Endothelial cell of umbilical vein (primary cell): Measurements from ENCODE around the gene SCN10A. TPM values are rescaled to one million over a fixed set of nuclear protein-coding genes. Genes with fewer than 3 reads are reported as not detected.
A peak's percentile ranks its signal among the peaks of the same experiment; 100 is the strongest.

Experiments
- BruUV-seq: library from RNA; stranded (reverse); fragments of 400-500 nt; replicated peaks from 2 replicates; lab custom pipeline; 2021; lab: Mats Ljungman, UMichigan
- CTCF ChIA-PET: fragments of 300-600, 350-600 bp; sonication (Branson Sonifier 250); formaldehyde crosslinking; loops from one replicate; lab custom pipeline; 2021; ENCODE audit warnings: antibody characterized with exemption, inconsistent platforms; lab: Charles Lee
- POLR2A ChIA-PET: fragments of 300-600, 350-600 bp; sonication (Branson Sonifier 250); formaldehyde crosslinking; loops from one replicate; lab custom pipeline; 2021; ENCODE audit warnings: antibody characterized with exemption, inconsistent platforms; lab: Charles Lee
- DNase-seq: peaks from one replicate; pipeline ENCODE4 v3.0.0-alpha.2; 2011; ENCODE audit warnings: low read depth, low spot score
- FAIRE-seq: peaks from 2 replicates; lab custom pipeline; 2011; peaks lifted over from hg19 to GRCh38; lab: Jason Lieb, UNC
- H2AFZ ChIP-seq: 2 replicates; pipeline ENCODE4 v1.6.0; 2012; ENCODE audit warnings: low read depth, low read length, control low read depth, inconsistent platforms
- H3K27ac ChIP-seq: 2 replicates; pipeline ENCODE4 v1.5.1; 2011; ENCODE audit warnings: low read depth, mild to moderate bottlenecking, control low read depth, low read length, moderate library complexity; ENCODE audit not compliant: insufficient read depth
- H3K27me3 ChIP-seq, 2 experiments: 2 replicates each; pipeline versions ENCODE4 v1.6.0 to v1.6.1; 2011; ENCODE audit warnings: low read length in 2 of 2, mixed read lengths in 1 of 2; ENCODE audit not compliant: control insufficient read depth in 2 of 2, insufficient read depth in 2 of 2
- H3K36me3 ChIP-seq, 2 experiments: 2 replicates in 1 of 2; 3 replicates in 1 of 2; pipeline ENCODE4 v1.5.1; 2011; ENCODE audit warnings: low read length in 2 of 2, mild to moderate bottlenecking in 1 of 2, moderate library complexity in 1 of 2; ENCODE audit not compliant: control insufficient read depth in 2 of 2, insufficient read depth in 2 of 2; ENCODE audit errors: extremely low read depth in 1 of 2
- H3K4me1 ChIP-seq: 3 replicates; pipeline ENCODE4 v1.5.1; 2011; ENCODE audit warnings: mild to moderate bottlenecking, low read length; ENCODE audit not compliant: control insufficient read depth, insufficient read depth; ENCODE audit errors: extremely low read depth
- H3K4me2 ChIP-seq: 2 replicates; pipeline ENCODE4 v1.6.1; 2011; ENCODE audit warnings: low read length, control low read depth, mixed read lengths; ENCODE audit not compliant: insufficient read depth
- H3K4me3 ChIP-seq, 3 experiments: fragments of 200-600 bp in 1 of 3; sonication (generic), shearing (Covaris generic) in 1 of 3; replicated peaks in 1 of 3; 2 replicates each; pipeline ENCODE4 v1.5.1; 2011 to 2016; ENCODE audit warnings: control low read depth in 3 of 3, low read length in 3 of 3, mild to moderate bottlenecking in 2 of 3, inconsistent platforms in 1 of 3, low read depth in 1 of 3, moderate library complexity in 1 of 3; ENCODE audit not compliant: insufficient read depth in 1 of 3
- H3K79me2 ChIP-seq: 2 replicates; pipeline ENCODE4 v1.6.0; 2012; ENCODE audit warnings: low read length, inconsistent platforms; ENCODE audit not compliant: control insufficient read depth, insufficient read depth
- H3K9ac ChIP-seq: replicated peaks from 2 replicates; pipeline ENCODE3; 2011; ENCODE audit warnings: low read length, control low read depth; ENCODE audit not compliant: insufficient read depth; ENCODE audit errors: extremely low read depth
- H3K9me1 ChIP-seq: replicated peaks from 3 replicates; pipeline ENCODE4 v1.6.0; 2011; ENCODE audit warnings: mild to moderate bottlenecking, low read length; ENCODE audit not compliant: control insufficient read depth, insufficient read depth; ENCODE audit errors: extremely low read depth
- H3K9me3 ChIP-seq: replicated peaks from 2 replicates; pipeline ENCODE4 v1.5.1; 2012; ENCODE audit warnings: low read length, inconsistent platforms; ENCODE audit not compliant: control insufficient read depth, insufficient read depth
- H4K20me1 ChIP-seq: replicated peaks from 2 replicates; pipeline ENCODE3; 2011; ENCODE audit warnings: mild to moderate bottlenecking, low read length; ENCODE audit not compliant: control insufficient read depth, insufficient read depth; ENCODE audit errors: extremely low read depth
- EZH2 ChIP-seq: IDR thresholded peaks from 2 replicates; pipeline ENCODE4 v1.6.1; 2012; ENCODE audit warnings: borderline replicate concordance, low read depth, mild to moderate bottlenecking, moderate library complexity, low read length, inconsistent platforms; ENCODE audit not compliant: severe bottlenecking
- FOS ChIP-seq: IDR thresholded peaks from 2 replicates; pipeline ENCODE4 v1.6.1; 2011; ENCODE audit warnings: mild to moderate bottlenecking, low read length, moderate library complexity, borderline replicate concordance; ENCODE audit not compliant: insufficient read depth
- GATA2 ChIP-seq: IDR thresholded peaks from 2 replicates; pipeline ENCODE4 v1.7.0; 2011; ENCODE audit warnings: low read depth, mild to moderate bottlenecking, moderate library complexity, mixed read lengths, low read length; ENCODE audit not compliant: insufficient read length, insufficient read depth
- JUN ChIP-seq: IDR thresholded peaks from 2 replicates; pipeline ENCODE4 v1.6.1; 2011; ENCODE audit warnings: borderline replicate concordance, low read depth; ENCODE audit not compliant: insufficient read length, insufficient read depth
- MAX ChIP-seq: IDR thresholded peaks from 2 replicates; pipeline ENCODE4 v1.6.1; 2011; ENCODE audit not compliant: insufficient read depth, insufficient read length
- MYC ChIP-seq: IDR thresholded peaks from one replicate; pipeline ENCODE4 v1.6.1; 2011; ENCODE audit warnings: mild to moderate bottlenecking, low read depth, low read length
- POLR2A ChIP-seq: IDR thresholded peaks from 2 replicates; pipeline ENCODE4 v1.6.1; 2012; ENCODE audit warnings: low read depth, mild to moderate bottlenecking, control low read depth, low read length
- POLR2AphosphoS5 ChIP-seq: IDR thresholded peaks from 2 replicates; pipeline ENCODE4 v1.6.1; 2012; ENCODE audit warnings: low read depth, mild to moderate bottlenecking, control low read depth, low read length, moderate library complexity; ENCODE audit not compliant: insufficient read depth
- dilution Hi-C: fragments of 300-500 bp; cut with MboI; formaldehyde crosslinking; loops from one replicate; pipeline ENCODE4 v1.15.0; 2019; ENCODE audit warnings: low sequenced_read_pairs; ENCODE audit not compliant: extremely low pct_ligation_motif_present
- intact Hi-C: fragments of 100-400 bp; cut with micrococcal nuclease; formaldehyde crosslinking; loops from one replicate; pipeline ENCODE4 v1.10.0; 2022
- polyA plus RNA-seq, 4 experiments: library from polyadenylated mRNA; depleted of rRNA in 3 of 4; stranded (reverse) in 3 of 4; unstranded in 1 of 4; fragments of >200 nt; gene quantifications; 2 replicates each; pipeline versions ENCODE4 v1.2.1 to v1.2.3, GENCODE V29; 2011 to 2012; ENCODE audit warnings: missing spikeins in 1 of 4
- total RNA-seq: library from RNA; stranded (reverse); gene quantifications from 2 replicates; pipeline ENCODE4 v1.2.3, GENCODE V29; 2021

The SCN10A gene
- total and polyA plus RNA-seq, 2 donors (not counting 3 experiments of a cell fraction or from before 2014, with no cell fraction given), result 0.07 TPM; not detected in 1

- Histone ChIP-seq H3K4me3 (no peak overlapping the region), H4K20me1 (no peaks in the 10 kb centered on the region), H3K27ac (peak overlapping the region; percentile 95), H3K79me2 (no peaks in the 10 kb centered on the region), H3K4me2 (peak overlapping the region; percentile 62), H3K27me3 (no peaks in the 10 kb centered on the region), H2AFZ (no peak overlapping the region), H3K36me3 (no peaks in the 10 kb centered on the region), H3K4me1 (peaks cover 78% of the 10 kb centered on the region), H3K9me3 (no peaks in the 10 kb centered on the region), H3K9me1 (no peaks in the 10 kb centered on the region), H3K9ac (peak overlapping the region; percentile 58)
- intact Hi-C loops (loop anchor here (10.0 kb wide), 1 partner anchor 419 kb away; no protein-coding TSS in a partner anchor), dilution Hi-C loops (no loop called here)
- DNase-seq, result peak; percentile 84
- TF ChIP-seq FOS (peak; percentile 93), MYC (peak; percentile 40), POLR2A (no peak), JUN (peak; percentile 73), EZH2 (no peak), POLR2AphosphoS5 (peak; percentile 80), MAX (no peak), GATA2 (peak; percentile 94)
- ChIA-PET CTCF (interaction anchor here (0.7 to 5.6 kb wide), 15 partner anchors 11 to 379 kb away, joined by 3 to 50 read pairs (median 3); partner anchors contain the start of genes EXOG and XYLB), POLR2A (interaction anchor here (0.9 kb wide), 1 partner anchor 13 kb away, joined by 3 read pairs; no protein-coding TSS in a partner anchor)
- BruUV-seq, result TSS peak; percentile 35
- FAIRE-seq, result peak; percentile 88
Measured at GRCh38 chr3:38725726-38726419, 90.1 kb downstream of the SCN10A start.
